ENCODE results near the gene TRIM67. TPM values are rescaled to one million over a fixed set of nuclear protein-coding genes. Genes with fewer than 3 reads are reported as not detected.

Gene TRIM67
- total and polyA plus RNA-seq, 9 of the 15 experiments (the other 6 are each of a cell fraction or from before 2014, with no cell fraction given), result 0.04 to 0.60 (median 0.31) TPM

GRCh38 chr1:231200388-231201031 lies 38.7 kb downstream of the TRIM67 start (continued):
- TF ChIP-seq FIP1L1 (IDR thresholded peaks at IDR 0.05; ENCODE audit: low read depth, low read length, poor library complexity, severe bottlenecking) (no peak), U2AF2 (optimal IDR thresholded peaks at IDR 0.05; ENCODE audit: low read depth, low read length) (no peak), SMARCC2 (IDR thresholded peaks at IDR 0.05; ENCODE audit: low read depth) (peak; percentile 76; the same call in 1 of the 2 replicates), KLF10 (CRISPR knock-in tag; IDR thresholded peaks at IDR 0.05) (no peak), PML (IDR thresholded peaks at IDR 0.05; ENCODE audit: low read length) (peak; percentile 90), MEIS2 (IDR thresholded peaks at IDR 0.05; ENCODE audit: partially characterized antibody) (peak; percentile 73), THRB (CRISPR knock-in tag; conservative IDR thresholded peaks at IDR 0.05) (0 out of 2 replicates have a peak, but pooled peaks have one; percentile 50), SNIP1 (IDR thresholded peaks at IDR 0.05; ENCODE audit: low read depth) (no peak), PHTF2 (CRISPR knock-in tag; IDR thresholded peaks at IDR 0.05) (no peak), ZNF146 (CRISPR knock-in tag; IDR thresholded peaks at IDR 0.05; ENCODE audit: unreplicated experiment) (no peak), ZNF263 (CRISPR knock-in tag; IDR thresholded peaks at IDR 0.05; ENCODE audit: borderline replicate concordance) (peak; percentile 93; the same call in 1 of the 2 replicates), TAF15 (IDR thresholded peaks at IDR 0.05; ENCODE audit: low read depth, low read length) (no peak), STAT5A (IDR thresholded peaks at IDR 0.05; ENCODE audit: borderline replicate concordance, low read length) (peak; percentile 81; the same call in 1 of the 2 replicates), KDM1A (IDR thresholded peaks at IDR 0.05) (peak; percentile 98 to 99), ETV1 (tag; conservative IDR thresholded peaks at IDR 0.05; ENCODE audit: low read depth) (0 out of 2 replicates have a peak, but pooled peaks have one; percentile 11), RB1 (IDR thresholded peaks at IDR 0.05; ENCODE audit: low read depth) (no peak; the same call in 1 of the 2 replicates), BMI1 (IDR thresholded peaks at IDR 0.05; ENCODE audit: low read length) (no peak), ZNF780A (CRISPR knock-in tag; IDR thresholded peaks at IDR 0.05) (no peak), LEF1 (IDR thresholded peaks at IDR 0.05) (peak; percentile 94), CGGBP1 (CRISPR knock-in tag; IDR thresholded peaks at IDR 0.05) (no peak), HDAC3 (IDR thresholded peaks at IDR 0.05; ENCODE audit: borderline replicate concordance, partially characterized antibody) (peak; percentile 93), TOE1 (IDR thresholded peaks at IDR 0.05; ENCODE audit: borderline replicate concordance) (peak; percentile 92), TOE1 (CRISPR knock-in tag; IDR thresholded peaks at IDR 0.05; ENCODE audit: borderline replicate concordance, low read depth) (no peak), E2F8 (IDR thresholded peaks at IDR 0.05; ENCODE audit: low read depth, partially characterized antibody) (peak; percentile 40), DACH1 (IDR thresholded peaks at IDR 0.05; ENCODE audit: partially characterized antibody) (peak; percentile 70), ZNF76 (CRISPR knock-in tag; IDR thresholded peaks at IDR 0.05; ENCODE audit: borderline replicate concordance) (peak; percentile 91; the same call in 1 of the 2 replicates)

Data from K562 (cell line).